ENCODE measurements around the gene LRSAM1.

DNA sequence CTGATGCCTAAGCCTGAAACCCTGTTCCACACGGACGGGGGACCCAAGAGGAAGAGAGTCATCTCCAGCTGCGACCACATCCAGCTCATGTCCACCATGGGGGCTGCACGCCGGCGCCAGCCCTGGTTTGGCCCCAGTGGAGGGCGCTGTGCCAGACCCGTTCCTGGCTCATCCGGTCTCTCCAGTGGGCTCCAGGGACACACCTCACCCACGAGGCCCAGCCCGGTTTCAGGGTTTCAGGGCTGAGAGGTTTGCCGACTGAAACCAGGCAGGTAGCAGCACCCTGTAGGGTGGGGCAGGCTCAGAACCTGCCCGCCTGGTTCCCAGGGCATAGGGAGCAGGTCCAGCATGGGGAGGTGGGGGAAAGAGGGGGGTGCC is 89.3 kb downstream of the LRSAM1 start:
- TF ChIP-seq, protein P1, sequence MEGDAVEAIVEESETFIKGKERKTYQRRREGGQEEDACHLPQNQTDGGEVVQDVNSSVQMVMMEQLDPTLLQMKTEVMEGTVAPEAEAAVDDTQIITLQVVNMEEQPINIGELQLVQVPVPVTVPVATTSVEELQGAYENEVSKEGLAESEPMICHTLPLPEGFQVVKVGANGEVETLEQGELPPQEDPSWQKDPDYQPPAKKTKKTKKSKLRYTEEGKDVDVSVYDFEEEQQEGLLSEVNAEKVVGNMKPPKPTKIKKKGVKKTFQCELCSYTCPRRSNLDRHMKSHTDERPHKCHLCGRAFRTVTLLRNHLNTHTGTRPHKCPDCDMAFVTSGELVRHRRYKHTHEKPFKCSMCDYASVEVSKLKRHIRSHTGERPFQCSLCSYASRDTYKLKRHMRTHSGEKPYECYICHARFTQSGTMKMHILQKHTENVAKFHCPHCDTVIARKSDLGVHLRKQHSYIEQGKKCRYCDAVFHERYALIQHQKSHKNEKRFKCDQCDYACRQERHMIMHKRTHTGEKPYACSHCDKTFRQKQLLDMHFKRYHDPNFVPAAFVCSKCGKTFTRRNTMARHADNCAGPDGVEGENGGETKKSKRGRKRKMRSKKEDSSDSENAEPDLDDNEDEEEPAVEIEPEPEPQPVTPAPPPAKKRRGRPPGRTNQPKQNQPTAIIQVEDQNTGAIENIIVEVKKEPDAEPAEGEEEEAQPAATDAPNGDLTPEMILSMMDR (IDR thresholded peaks at IDR 0.05): no peak
- no peak for TF ChIP-seq POLR2A (IDR thresholded peaks at IDR 0.05)
